Panc1 (cell line): ENCODE measurements around the gene PELI2. TPM values are rescaled to one million over a fixed set of nuclear protein-coding genes. Genes with fewer than 3 reads are reported as not detected.

Source experiments
- ATAC-seq: fragments of 200-7000 bp; cut with Tn5 transposase; 2 replicates; pipeline ENCODE4 v1.9.1; 2020; ENCODE audit warnings: mild to moderate bottlenecking, moderate library complexity
- BruUV-seq: library from RNA; stranded (reverse); fragments of 400-500 nt; replicated peaks from 2 replicates; lab custom pipeline; 2021; lab: Mats Ljungman, UMichigan
- CTCF ChIA-PET: fragments of 300-600 bp; sonication (Branson Sonifier 250); formaldehyde crosslinking; loops from one replicate; lab custom pipeline; 2022; ENCODE audit warnings: antibody characterized with exemption; lab: Charles Lee
- POLR2A ChIA-PET: fragments of 300-600 bp; sonication (Branson Sonifier 250); formaldehyde crosslinking; loops from one replicate; lab custom pipeline; 2022; ENCODE audit warnings: antibody characterized with exemption; lab: Charles Lee
- DNase-seq: peaks from one replicate; pipeline ENCODE4 v3.0.0-alpha.2; 2010; ENCODE audit warnings: low read depth, low spot score
- H3K27ac ChIP-seq: 2 replicates; pipeline ENCODE4 v1.5.1; 2011; ENCODE audit warnings: mild to moderate bottlenecking, low read length, inconsistent platforms
- H3K27me3 ChIP-seq: fragments of 200-500 bp; sonication (Bioruptor generic); 2 replicates; pipeline ENCODE4 v1.6.0; 2014; ENCODE audit warnings: low read length, inconsistent platforms; ENCODE audit not compliant: control insufficient read depth, insufficient read depth
- H3K36me3 ChIP-seq: fragments of 200-500 bp; sonication (Bioruptor generic); 2 replicates; pipeline ENCODE4 v1.5.1; 2014; ENCODE audit warnings: inconsistent platforms, mild to moderate bottlenecking, low read length, moderate library complexity; ENCODE audit not compliant: control insufficient read depth, insufficient read depth
- H3K4me1 ChIP-seq: 2 replicates; pipeline ENCODE4 v1.5.1; 2011; ENCODE audit warnings: inconsistent platforms, mild to moderate bottlenecking, low read length, moderate library complexity; ENCODE audit not compliant: control insufficient read depth, insufficient read depth
- H3K4me3 ChIP-seq, 2 experiments: 2 replicates each; pipeline ENCODE4 v1.5.1; 2011 to 2012; ENCODE audit warnings: low read depth in 2 of 2, low read length in 2 of 2, mild to moderate bottlenecking in 2 of 2, inconsistent platforms in 1 of 2, moderate library complexity in 1 of 2
- H3K9me3 ChIP-seq: fragments of 200-500 bp; sonication (Bioruptor generic); 2 replicates; pipeline ENCODE4 v1.5.1; 2014; ENCODE audit warnings: low read depth, mild to moderate bottlenecking, inconsistent platforms, low read length, moderate library complexity; ENCODE audit not compliant: control insufficient read depth, insufficient read depth
- CTCF ChIP-seq: fragments of 450-650 bp; IDR thresholded peaks from 2 replicates; pipeline ENCODE4 v1.5.1; 2017; ENCODE audit warnings: mild to moderate bottlenecking
- POLR2AphosphoS5 ChIP-seq: IDR thresholded peaks from 2 replicates; pipeline ENCODE4 v1.6.1; 2012; ENCODE audit warnings: mild to moderate bottlenecking, low read depth, low read length, moderate library complexity
- SIN3A ChIP-seq: IDR thresholded peaks from 2 replicates; pipeline ENCODE4 v1.6.1; 2012; ENCODE audit warnings: low read depth, mild to moderate bottlenecking, low read length, moderate library complexity, borderline replicate concordance; ENCODE audit not compliant: insufficient read depth
- TCF7L2 ChIP-seq: IDR thresholded peaks from 2 replicates; pipeline ENCODE4 v1.6.1; 2011; ENCODE audit warnings: mild to moderate bottlenecking, low read depth, low read length, inconsistent platforms
- in situ Hi-C: cut with HindIII; loops from 2 replicates; pipeline ENCODE4 v1.10.0; 2016; ENCODE audit warnings: low sequenced_read_pairs, low pct_unique_long_range_greater_than_20kb
- intact Hi-C: fragments of 100-400 bp; cut with micrococcal nuclease; formaldehyde crosslinking; loops from one replicate; pipeline ENCODE4 v1.10.0; 2022; ENCODE audit not compliant: unreplicated experiment
- total RNA-seq: library from RNA; stranded (reverse); gene quantifications from one replicate; pipeline ENCODE4 v1.2.1, GENCODE V29; 2021; ENCODE audit not compliant: unreplicated experiment
- TF ChIP-seq, protein P1 (sequence below), 2 experiments: IDR thresholded peaks; 2 replicates each; pipeline ENCODE4 v1.6.1; 2011 to 2012; ENCODE audit warnings: low read depth in 2 of 2, control low read depth in 1 of 2, low read length in 1 of 2, mild to moderate bottlenecking in 1 of 2, moderate library complexity in 1 of 2; ENCODE audit not compliant: insufficient read depth in 1 of 2

PELI2 gene
- total RNA-seq, 1 experiment from 2014 or later: 0.28 TPM

- no peak overlapping the region for H3K4me3 ChIP-seq
- in situ Hi-C loops (no loop called here), intact Hi-C loops (no loop called here)
- H3K27me3 ChIP-seq: no peaks in the 10 kb centered on the region
- no TSS peak for BruUV-seq
- no peaks in the 10 kb centered on the region for H3K36me3 ChIP-seq
- DNase-seq: no peak
- ChIA-PET POLR2A (no interaction called here), CTCF (no interaction called here)
- H3K9me3 ChIP-seq: no peaks in the 10 kb centered on the region
- H3K27ac ChIP-seq: no peak overlapping the region
- no peaks in the 10 kb centered on the region for H3K4me1 ChIP-seq
- no peak for ATAC-seq
- TF ChIP-seq CTCF (no peak), TCF7L2 (no peak), SIN3A (no peak), POLR2AphosphoS5 (no peak)
- TF ChIP-seq, protein P1, sequence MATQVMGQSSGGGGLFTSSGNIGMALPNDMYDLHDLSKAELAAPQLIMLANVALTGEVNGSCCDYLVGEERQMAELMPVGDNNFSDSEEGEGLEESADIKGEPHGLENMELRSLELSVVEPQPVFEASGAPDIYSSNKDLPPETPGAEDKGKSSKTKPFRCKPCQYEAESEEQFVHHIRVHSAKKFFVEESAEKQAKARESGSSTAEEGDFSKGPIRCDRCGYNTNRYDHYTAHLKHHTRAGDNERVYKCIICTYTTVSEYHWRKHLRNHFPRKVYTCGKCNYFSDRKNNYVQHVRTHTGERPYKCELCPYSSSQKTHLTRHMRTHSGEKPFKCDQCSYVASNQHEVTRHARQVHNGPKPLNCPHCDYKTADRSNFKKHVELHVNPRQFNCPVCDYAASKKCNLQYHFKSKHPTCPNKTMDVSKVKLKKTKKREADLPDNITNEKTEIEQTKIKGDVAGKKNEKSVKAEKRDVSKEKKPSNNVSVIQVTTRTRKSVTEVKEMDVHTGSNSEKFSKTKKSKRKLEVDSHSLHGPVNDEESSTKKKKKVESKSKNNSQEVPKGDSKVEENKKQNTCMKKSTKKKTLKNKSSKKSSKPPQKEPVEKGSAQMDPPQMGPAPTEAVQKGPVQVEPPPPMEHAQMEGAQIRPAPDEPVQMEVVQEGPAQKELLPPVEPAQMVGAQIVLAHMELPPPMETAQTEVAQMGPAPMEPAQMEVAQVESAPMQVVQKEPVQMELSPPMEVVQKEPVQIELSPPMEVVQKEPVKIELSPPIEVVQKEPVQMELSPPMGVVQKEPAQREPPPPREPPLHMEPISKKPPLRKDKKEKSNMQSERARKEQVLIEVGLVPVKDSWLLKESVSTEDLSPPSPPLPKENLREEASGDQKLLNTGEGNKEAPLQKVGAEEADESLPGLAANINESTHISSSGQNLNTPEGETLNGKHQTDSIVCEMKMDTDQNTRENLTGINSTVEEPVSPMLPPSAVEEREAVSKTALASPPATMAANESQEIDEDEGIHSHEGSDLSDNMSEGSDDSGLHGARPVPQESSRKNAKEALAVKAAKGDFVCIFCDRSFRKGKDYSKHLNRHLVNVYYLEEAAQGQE (IDR thresholded peaks at IDR 0.05; ENCODE audit: insufficient read depth in 1 of 2, low read depth in 2 of 2, low read length in 1 of 2): no peak
Measured at GRCh38 chr14:56299306-56299984, 181.2 kb downstream of the PELI2 start.

DNA sequence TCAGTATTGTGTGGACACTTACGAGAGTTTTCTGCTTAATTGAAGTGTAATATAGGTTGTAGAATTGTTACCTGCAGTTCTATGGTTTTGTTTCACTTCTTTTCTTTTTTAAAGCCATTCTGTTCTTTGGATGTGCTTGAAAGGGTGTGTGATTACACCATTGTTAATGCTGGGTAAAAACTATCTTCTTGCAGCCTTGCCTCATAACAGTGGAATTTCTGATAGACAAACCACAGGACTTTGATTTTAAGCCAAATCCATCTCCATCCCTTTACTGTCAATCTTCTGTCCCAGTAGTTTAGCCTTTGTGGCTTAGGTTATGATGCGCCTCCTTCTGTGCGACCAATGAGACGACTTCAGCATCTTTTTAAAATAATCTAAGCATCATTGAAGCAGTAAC, 182.3 kb downstream of the PELI2 start:
- no peak for DNase-seq
- H3K27ac ChIP-seq: no peak overlapping the region
- H3K4me1 ChIP-seq: no peaks in the 10 kb centered on the region
- no peaks in the 10 kb centered on the region for H3K27me3 ChIP-seq
- H3K4me3 ChIP-seq: no peak overlapping the region
- BruUV-seq: no TSS peak
- in situ Hi-C loops (no loop called here), intact Hi-C loops (no loop called here)
- H3K9me3 ChIP-seq: no peaks in the 10 kb centered on the region
- POLR2A ChIA-PET: no interaction called here
- no peak for TF ChIP-seq CTCF
- CTCF ChIA-PET: no interaction called here
- H3K36me3 ChIP-seq: no peaks in the 10 kb centered on the region
- ATAC-seq: no peak
